ENCODE results near the gene TRIM14. TPM values are rescaled to one million over a fixed set of nuclear protein-coding genes. Genes with fewer than 3 reads are reported as not detected.
A peak's percentile ranks its signal among the peaks of the same experiment; 100 is the strongest.

The TRIM14 gene
- total RNA-seq, 4 donors from 2014 or later: 12.0 to 17.5 (median 16.3) TPM

DNA sequence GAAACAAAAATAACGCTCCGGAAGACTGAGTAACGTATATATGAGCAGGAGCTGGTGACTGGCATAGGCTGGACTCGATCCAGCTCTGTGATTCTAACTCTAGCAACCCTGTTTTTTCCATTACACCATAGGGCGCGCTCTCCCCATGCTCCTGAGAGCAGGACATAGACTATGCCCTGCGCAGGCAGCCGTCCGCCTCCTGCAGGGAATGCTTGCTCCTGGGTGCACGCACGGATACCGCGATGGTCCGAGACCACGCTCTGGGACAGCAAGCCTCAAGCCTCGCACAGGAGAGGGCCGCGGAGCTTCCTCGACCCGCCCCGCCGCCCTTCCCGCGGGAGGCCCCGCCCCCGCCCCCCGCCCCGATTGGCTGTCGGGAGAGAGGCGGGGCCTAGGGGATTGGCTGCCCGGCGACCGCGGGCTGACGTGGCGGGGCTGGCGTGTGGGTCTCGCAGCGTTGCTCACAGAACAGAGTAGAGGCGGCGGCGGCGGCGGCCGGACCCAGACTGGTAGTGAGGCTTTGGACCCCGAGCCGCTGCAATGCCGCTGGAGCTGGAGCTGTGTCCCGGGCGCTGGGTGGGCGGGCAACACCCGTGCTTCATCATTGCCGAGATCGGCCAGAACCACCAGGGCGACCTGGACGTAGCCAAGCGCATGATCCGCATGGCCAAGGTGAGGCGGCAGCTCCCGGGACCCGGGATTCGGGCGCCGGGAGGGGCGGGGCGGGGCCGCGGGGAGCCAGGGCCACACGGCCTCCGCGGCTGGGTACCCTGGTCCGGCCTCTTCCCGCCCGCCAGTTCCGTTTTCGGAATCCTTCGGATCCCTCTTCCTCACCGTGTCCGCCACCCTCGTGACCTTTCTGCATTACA lies 62.5 kb downstream of the TRIM14 start, which contains the start of gene NANS:
Gene NANS, plus strand, starts transcription at position 464 of the 869 bp plus-strand sequence. Its CDS starts 77 bp downstream, at position 541.
- peak; percentile 89 to 99 for DNase-seq (ENCODE audit: low spot score in 2 of 2)
- TF ChIP-seq POLR2A (IDR thresholded peaks at IDR 0.05): peak in 1 of 2 donors; percentile 23
- no peak for TF ChIP-seq CTCF (IDR thresholded peaks at IDR 0.05)
- H3K4me3 ChIP-seq (ENCODE audit: low read depth, poor library complexity, severe bottlenecking): peak within 1 kb of the TSS; percentile 44
- intact Hi-C loops (cut with DNase I; ENCODE audit: low total_unique reads): no loop called here
- 0 to 1% methylated on average over 33 of the region's 80 CpGs for WGBS, 2 donors

- TF ChIP-seq POLR2A (IDR thresholded peaks at IDR 0.05) (no peak), CTCF (IDR thresholded peaks at IDR 0.05) (no peak)
- DNase-seq (ENCODE audit: low spot score in 2 of 2): peak in 1 of 2 donors; percentile 31
- intact Hi-C loops (cut with DNase I; ENCODE audit: low total_unique reads): no loop called here
- 97 to 99% methylated on average over 7 of the region's 7 CpGs for WGBS, 2 donors
- H3K4me3 ChIP-seq (ENCODE audit: low read depth, poor library complexity, severe bottlenecking): no peak overlapping the region
Observed at GRCh38 chr9:98054376-98054951, 64.6 kb downstream of the TRIM14 start.

DNA sequence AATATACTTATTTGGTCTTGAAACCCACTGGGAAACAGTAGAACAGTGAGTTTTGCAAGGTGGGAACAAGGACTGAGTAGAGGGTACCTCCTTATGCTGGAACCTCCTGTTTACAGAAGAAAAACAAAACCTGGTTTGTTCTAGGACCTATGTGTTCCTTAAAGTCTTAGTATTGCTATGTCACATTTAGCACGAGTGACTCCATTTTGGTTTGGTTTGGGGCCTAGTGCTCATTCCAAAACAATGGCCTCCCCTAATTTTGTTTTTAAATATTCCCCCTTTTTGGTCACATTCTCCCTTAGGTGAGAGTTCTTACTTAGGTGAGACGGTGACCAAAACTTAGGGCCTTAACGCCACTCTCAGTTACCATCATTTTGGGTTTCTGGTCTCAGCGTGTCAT lies 68.7 kb downstream of the TRIM14 start:
- intact Hi-C loops (cut with DNase I; ENCODE audit: low total_unique reads): no loop called here
- peak in 1 of 2 donors; percentile 9 for DNase-seq (ENCODE audit: low spot score in 2 of 2)
- H3K4me3 ChIP-seq (ENCODE audit: low read depth, poor library complexity, severe bottlenecking): no peak overlapping the region
- WGBS, 2 donors: 90 to 97% methylated on average over 4 of the region's 4 CpGs
- TF ChIP-seq CTCF (IDR thresholded peaks at IDR 0.05) (no peak), POLR2A (IDR thresholded peaks at IDR 0.05) (no peak)

- intact Hi-C loops (cut with DNase I; ENCODE audit: low total_unique reads): no loop called here
- no peak overlapping the region for H3K4me3 ChIP-seq (ENCODE audit: low read depth, poor library complexity, severe bottlenecking)
- DNase-seq (ENCODE audit: low spot score in 2 of 2): no peak
- TF ChIP-seq CTCF (IDR thresholded peaks at IDR 0.05): no peak
- TF ChIP-seq POLR2A (IDR thresholded peaks at IDR 0.05): no peak
- WGBS, 2 donors: 73 to 86% methylated on average over 1 of the region's 1 CpG
Observed at GRCh38 chr9:98049288-98050072, 69.5 kb downstream of the TRIM14 start.

DNA sequence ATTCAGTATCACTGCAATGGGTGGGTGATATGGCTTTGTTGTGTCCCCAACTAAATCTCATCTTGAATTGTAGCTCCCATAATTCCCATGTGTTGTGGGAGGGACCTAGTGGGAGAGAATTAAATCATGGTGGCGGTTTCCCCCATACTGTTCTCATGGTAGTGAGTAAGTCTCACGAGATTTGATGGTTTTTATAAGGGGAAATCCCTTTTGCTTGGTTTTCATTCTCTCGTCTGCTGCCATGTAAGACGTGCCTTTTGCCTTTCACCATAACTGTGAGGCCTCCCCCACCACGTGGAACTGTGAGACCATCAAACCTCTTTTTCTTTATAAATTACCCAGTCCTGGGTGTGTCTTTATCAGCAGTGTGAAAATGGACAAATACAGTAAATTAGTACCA lies 72.0 kb downstream of the TRIM14 start:
- no peak for TF ChIP-seq POLR2A (IDR thresholded peaks at IDR 0.05)
- TF ChIP-seq CTCF (IDR thresholded peaks at IDR 0.05): no peak
- 88 to 90% methylated on average over 5 of the region's 5 CpGs for WGBS, 2 donors
- H3K4me3 ChIP-seq (ENCODE audit: low read depth, poor library complexity, severe bottlenecking): no peak overlapping the region
- no peak for DNase-seq (ENCODE audit: low spot score in 2 of 2)
- intact Hi-C loops (cut with DNase I; ENCODE audit: low total_unique reads): no loop called here

Measured in lower leg skin (tissue), 4 donors.